ENCODE measurements around the gene FADS6. TPM values are rescaled to one million over a fixed set of nuclear protein-coding genes. Genes with fewer than 3 reads are reported as not detected.

Gene FADS6
- total RNA-seq, 1 experiment from 2014 or later, result not detected

DNA sequence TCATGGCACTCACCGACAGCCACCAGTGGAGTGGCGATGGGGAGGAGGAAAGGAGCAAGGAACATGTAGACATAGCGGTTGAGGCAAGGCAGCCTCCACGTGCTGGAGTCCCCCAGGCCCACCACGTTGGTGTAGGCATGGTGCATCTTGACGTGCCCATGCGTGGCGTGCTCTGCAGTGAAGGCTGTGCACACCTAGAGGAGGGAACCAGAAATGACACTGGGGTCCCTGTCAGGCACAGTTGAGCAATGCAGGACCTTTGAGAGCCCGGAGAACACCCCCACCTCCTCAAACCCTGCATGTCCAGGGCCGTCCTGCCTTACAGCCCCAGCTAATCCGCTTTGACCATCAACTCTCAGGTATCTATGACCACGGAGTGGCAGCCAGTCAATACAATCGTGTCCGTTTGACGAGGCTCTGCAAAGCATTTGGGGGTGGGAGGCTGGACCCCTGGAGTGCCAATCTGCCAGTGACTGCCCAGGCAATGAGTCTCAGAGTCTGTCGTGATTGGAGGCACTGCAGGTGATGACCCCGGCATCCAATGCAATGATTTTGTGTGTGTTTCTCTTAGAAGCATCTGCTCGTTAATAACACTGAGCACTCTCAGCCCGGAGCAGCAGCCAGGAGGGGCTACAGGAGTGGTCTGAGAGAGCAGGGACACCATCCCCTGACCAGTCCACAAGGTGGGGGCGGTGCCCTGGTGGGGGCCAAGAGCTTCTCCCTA, 10.8 kb downstream of the FADS6 start:
- Mint-ChIP-seq H3K27ac (ENCODE audit: unreplicated experiment) (no peak overlapping the region), H3K4me1 (ENCODE audit: low read depth, unreplicated experiment) (peaks cover 11% of the 10 kb centered on the region), H3K9me3 (ENCODE audit: low read depth, unreplicated experiment) (no peaks in the 10 kb centered on the region), H3K27me3 (ENCODE audit: unreplicated experiment) (peaks cover 68% of the 10 kb centered on the region), H3K36me3 (ENCODE audit: insufficient read depth, unreplicated experiment) (no peaks in the 10 kb centered on the region), H3K4me3 (ENCODE audit: low read depth, unreplicated experiment) (no peak overlapping the region)
- DNase-seq, result no peak
- CTCF ChIA-PET, result no interaction called here
- BruUV-seq (replicated peaks), result no TSS peak
- intact Hi-C loops (cut with micrococcal nuclease; ENCODE audit: unreplicated experiment), result no loop called here
- TF ChIP-seq, protein P1, sequence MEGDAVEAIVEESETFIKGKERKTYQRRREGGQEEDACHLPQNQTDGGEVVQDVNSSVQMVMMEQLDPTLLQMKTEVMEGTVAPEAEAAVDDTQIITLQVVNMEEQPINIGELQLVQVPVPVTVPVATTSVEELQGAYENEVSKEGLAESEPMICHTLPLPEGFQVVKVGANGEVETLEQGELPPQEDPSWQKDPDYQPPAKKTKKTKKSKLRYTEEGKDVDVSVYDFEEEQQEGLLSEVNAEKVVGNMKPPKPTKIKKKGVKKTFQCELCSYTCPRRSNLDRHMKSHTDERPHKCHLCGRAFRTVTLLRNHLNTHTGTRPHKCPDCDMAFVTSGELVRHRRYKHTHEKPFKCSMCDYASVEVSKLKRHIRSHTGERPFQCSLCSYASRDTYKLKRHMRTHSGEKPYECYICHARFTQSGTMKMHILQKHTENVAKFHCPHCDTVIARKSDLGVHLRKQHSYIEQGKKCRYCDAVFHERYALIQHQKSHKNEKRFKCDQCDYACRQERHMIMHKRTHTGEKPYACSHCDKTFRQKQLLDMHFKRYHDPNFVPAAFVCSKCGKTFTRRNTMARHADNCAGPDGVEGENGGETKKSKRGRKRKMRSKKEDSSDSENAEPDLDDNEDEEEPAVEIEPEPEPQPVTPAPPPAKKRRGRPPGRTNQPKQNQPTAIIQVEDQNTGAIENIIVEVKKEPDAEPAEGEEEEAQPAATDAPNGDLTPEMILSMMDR (IDR thresholded peaks at IDR 0.05; ENCODE audit: unreplicated experiment), result no peak

DNA sequence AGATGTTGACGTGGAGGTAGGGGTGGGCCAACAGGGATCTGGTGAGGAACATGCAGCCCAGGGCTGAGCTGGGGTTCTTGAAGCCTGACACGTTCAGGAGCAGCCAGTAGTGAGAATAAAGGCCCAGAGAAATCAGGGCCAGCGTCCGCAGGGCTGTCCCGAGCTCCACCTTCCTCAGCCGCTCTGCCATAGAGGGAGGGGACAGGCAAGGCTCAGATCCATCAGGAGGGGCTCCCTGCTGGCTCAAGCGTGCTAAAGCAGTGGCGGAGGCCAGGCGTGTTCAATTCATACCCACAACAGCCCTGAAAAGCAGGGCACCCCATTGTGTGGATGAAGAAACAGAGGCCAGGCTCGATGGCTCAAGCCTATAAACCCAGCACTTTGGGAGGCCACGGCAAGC, 12.4 kb downstream of the FADS6 start:
- no peaks in the 10 kb centered on the region for H3K9me3 Mint-ChIP-seq (ENCODE audit: low read depth, unreplicated experiment)
- intact Hi-C loops (cut with micrococcal nuclease; ENCODE audit: unreplicated experiment), result no loop called here
- no peak overlapping the region for H3K27ac Mint-ChIP-seq (ENCODE audit: unreplicated experiment)
- peaks cover 52% of the 10 kb centered on the region for H3K27me3 Mint-ChIP-seq (ENCODE audit: unreplicated experiment)
- no peaks in the 10 kb centered on the region for H3K36me3 Mint-ChIP-seq (ENCODE audit: insufficient read depth, unreplicated experiment)
- H3K4me3 Mint-ChIP-seq (ENCODE audit: low read depth, unreplicated experiment), result no peak overlapping the region
- no TSS peak for BruUV-seq (replicated peaks)
- H3K4me1 Mint-ChIP-seq (ENCODE audit: low read depth, unreplicated experiment), result peaks cover 18% of the 10 kb centered on the region
- no peak for DNase-seq
- TF ChIP-seq, protein P1 (IDR thresholded peaks at IDR 0.05; ENCODE audit: unreplicated experiment), result no peak
- CTCF ChIA-PET, result no interaction called here

DNA sequence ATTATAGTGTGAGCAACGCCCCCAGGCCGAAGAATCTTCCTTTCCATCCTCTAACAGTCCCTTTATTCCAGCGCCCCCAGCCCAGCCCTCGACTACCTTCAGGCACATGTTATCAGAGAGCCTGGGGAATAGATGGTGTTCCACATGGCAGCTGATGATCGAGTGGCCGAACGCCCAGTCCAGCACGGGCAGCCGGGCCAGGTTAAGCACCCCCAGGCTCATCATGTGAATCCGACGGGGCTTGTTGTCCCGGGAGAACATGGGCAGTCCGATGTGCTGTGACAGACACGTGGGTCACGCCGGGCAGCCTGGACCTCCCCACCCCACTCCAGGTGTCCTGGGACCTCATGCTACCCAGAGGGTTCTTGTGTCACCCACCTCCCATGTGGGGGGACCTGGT, 14.1 kb downstream of the FADS6 start:
- Mint-ChIP-seq H3K36me3 (ENCODE audit: insufficient read depth, unreplicated experiment) (no peaks in the 10 kb centered on the region), H3K9me3 (ENCODE audit: low read depth, unreplicated experiment) (no peaks in the 10 kb centered on the region), H3K27ac (ENCODE audit: unreplicated experiment) (no peak overlapping the region), H3K4me1 (ENCODE audit: low read depth, unreplicated experiment) (peaks cover 30% of the 10 kb centered on the region), H3K4me3 (ENCODE audit: low read depth, unreplicated experiment) (no peak overlapping the region), H3K27me3 (ENCODE audit: unreplicated experiment) (peaks cover 34% of the 10 kb centered on the region)
- no TSS peak for BruUV-seq (replicated peaks)
- TF ChIP-seq, protein P1 (IDR thresholded peaks at IDR 0.05; ENCODE audit: unreplicated experiment), result no peak
- intact Hi-C loops (cut with micrococcal nuclease; ENCODE audit: unreplicated experiment), result no loop called here
- CTCF ChIA-PET, result no interaction called here
- no peak for DNase-seq

DNA sequence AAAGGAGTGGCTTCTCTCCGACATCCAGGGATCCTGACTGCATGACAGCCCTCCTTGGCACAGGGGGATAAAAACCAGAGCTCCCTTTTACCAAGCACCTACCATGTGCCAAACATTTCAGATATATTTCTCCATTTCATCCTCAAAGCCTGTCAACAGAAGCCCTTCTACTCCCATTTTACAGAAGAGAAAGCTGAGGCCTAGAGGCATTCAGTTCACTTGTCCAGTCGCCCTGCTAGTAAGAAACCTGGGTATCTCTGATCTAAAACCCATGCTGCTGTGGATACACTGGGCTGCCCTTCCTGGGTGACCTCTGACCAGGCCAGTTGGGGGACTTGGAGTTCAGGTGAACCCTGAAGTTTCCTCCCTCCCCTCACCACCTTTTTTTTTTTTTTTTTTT, 14.8 kb downstream of the FADS6 start:
- no peak for DNase-seq
- peaks cover 30% of the 10 kb centered on the region for H3K4me1 Mint-ChIP-seq (ENCODE audit: low read depth, unreplicated experiment)
- CTCF ChIA-PET, result interaction anchor here (0.5 to 0.9 kb wide), 3 partner anchors 17 to 120 kb away, joined by 3 read pairs; no protein-coding TSS in a partner anchor
- BruUV-seq (replicated peaks), result no TSS peak
- peaks cover 28% of the 10 kb centered on the region for H3K27me3 Mint-ChIP-seq (ENCODE audit: unreplicated experiment)
- no peaks in the 10 kb centered on the region for H3K9me3 Mint-ChIP-seq (ENCODE audit: low read depth, unreplicated experiment)
- no peak overlapping the region for H3K4me3 Mint-ChIP-seq (ENCODE audit: low read depth, unreplicated experiment)
- TF ChIP-seq, protein P1 (IDR thresholded peaks at IDR 0.05; ENCODE audit: unreplicated experiment), result no peak
- H3K36me3 Mint-ChIP-seq (ENCODE audit: insufficient read depth, unreplicated experiment), result peaks cover 4% of the 10 kb centered on the region
- no peak overlapping the region for H3K27ac Mint-ChIP-seq (ENCODE audit: unreplicated experiment)
- intact Hi-C loops (cut with micrococcal nuclease; ENCODE audit: unreplicated experiment), result no loop called here

Measured in Calu3 (cell line).